ENCODE data around the gene KRTAP2-2.
"Not testable (repeated sequence)": the region's sequence is repeated elsewhere in the genome, so short reads cannot be mapped to it uniquely, and the experiment has no call there.

The KRTAP2-2 gene

GRCh38 chr17:41055130-41055529, at the start of gene KRTAP2-2:
TSS of gene KRTAP2-2 (minus strand) at chr17:41055230. CDS start at chr17:41055211, 19 bp downstream.
- not testable (repeated sequence) for DNase-seq (ENCODE audit: insufficient read length, low spot score); FAIRE-seq

GRCh38 chr17:41104386-41105038, 49.5 kb upstream of the KRTAP2-2 start:
- DNase-seq (ENCODE audit: insufficient read length, low spot score): not testable (repeated sequence)
- peak; percentile 99 for FAIRE-seq

- FAIRE-seq (no peak), DNase-seq (ENCODE audit: insufficient read length, low spot score) (no peak)
Observed at GRCh38 chr17:41103896-41104295, 48.9 kb upstream of the KRTAP2-2 start.

GRCh38 chr17:41101586-41102259, 46.7 kb upstream of the KRTAP2-2 start, which contains the start of gene KRTAP4-16:
TSS of gene KRTAP4-16 (minus strand) at chr17:41102209. CDS start at chr17:41102209, 0 bp downstream.
- FAIRE-seq (peak; percentile 73), DNase-seq (ENCODE audit: insufficient read length, low spot score) (no peak)

- FAIRE-seq (peak; percentile 93), DNase-seq (ENCODE audit: insufficient read length, low spot score) (peak; percentile 45)
Observed at GRCh38 chr17:41099682-41100480, 44.9 kb upstream of the KRTAP2-2 start.

- peak; percentile 81 for FAIRE-seq
- DNase-seq (ENCODE audit: insufficient read length, low spot score): no peak
Observed at GRCh38 chr17:41098481-41098880, 43.5 kb upstream of the KRTAP2-2 start.

- FAIRE-seq (no peak), DNase-seq (ENCODE audit: insufficient read length, low spot score) (no peak)
Observed at GRCh38 chr17:41098042-41098441, 43.0 kb upstream of the KRTAP2-2 start, which contains the start of gene KRTAP4-8. TSS of gene KRTAP4-8 (minus strand) at chr17:41098142. CDS start at chr17:41098084, 58 bp downstream.

GRCh38 chr17:41096055-41096454, 41.0 kb upstream of the KRTAP2-2 start:
- FAIRE-seq (no peak), DNase-seq (ENCODE audit: insufficient read length, low spot score) (no peak)

GRCh38 chr17:41088760-41089352, 33.8 kb upstream of the KRTAP2-2 start:
- not testable (repeated sequence) for DNase-seq (ENCODE audit: insufficient read length, low spot score)
- peak; percentile 40 for FAIRE-seq

- FAIRE-seq: peak; percentile 20
- DNase-seq (ENCODE audit: insufficient read length, low spot score): not testable (repeated sequence)
Observed at GRCh38 chr17:41084100-41084856, 29.2 kb upstream of the KRTAP2-2 start, which contains the start of gene KRTAP4-7. TSS of gene KRTAP4-7 (plus strand) at chr17:41084150. CDS start at chr17:41084207, 57 bp downstream.

GRCh38 chr17:41083427-41083826, 28.4 kb upstream of the KRTAP2-2 start:
- DNase-seq (ENCODE audit: insufficient read length, low spot score): not testable (repeated sequence)
- FAIRE-seq: peak; percentile 95

- DNase-seq (ENCODE audit: insufficient read length, low spot score) (peak; percentile 40), FAIRE-seq (peak; percentile 9)
Observed at GRCh38 chr17:41082626-41083025, 27.6 kb upstream of the KRTAP2-2 start.

GRCh38 chr17:41076788-41077187, 21.8 kb upstream of the KRTAP2-2 start:
- FAIRE-seq: no peak

GRCh38 chr17:41073676-41074075, 18.6 kb upstream of the KRTAP2-2 start:
- DNase-seq (ENCODE audit: insufficient read length, low spot score) (no peak), FAIRE-seq (no peak)

More at GRCh38 chr17:41076788-41077187, 21.8 kb upstream of the KRTAP2-2 start:
- DNase-seq (ENCODE audit: insufficient read length, low spot score): no peak

- DNase-seq (ENCODE audit: insufficient read length, low spot score) (no peak), FAIRE-seq (peak; percentile 63)
Observed at GRCh38 chr17:41071606-41072360, 16.8 kb upstream of the KRTAP2-2 start.

- FAIRE-seq: peak; percentile 46
- DNase-seq (ENCODE audit: insufficient read length, low spot score): no peak
Observed at GRCh38 chr17:41069031-41069430, 14.0 kb upstream of the KRTAP2-2 start.

- no peak for DNase-seq (ENCODE audit: insufficient read length, low spot score)
- FAIRE-seq: no peak
Observed at GRCh38 chr17:41067281-41067680, 12.3 kb upstream of the KRTAP2-2 start.

GRCh38 chr17:41065829-41066624, 11.0 kb upstream of the KRTAP2-2 start, which contains the start of gene KRTAP2-4:
TSS of gene KRTAP2-4 (minus strand) at chr17:41065879. CDS start at chr17:41065845, 34 bp downstream.
- FAIRE-seq (peak; percentile 80), DNase-seq (ENCODE audit: insufficient read length, low spot score) (no peak)
